ENCODE data around the gene VTCN1.

- TF ChIP-seq, protein P1, sequence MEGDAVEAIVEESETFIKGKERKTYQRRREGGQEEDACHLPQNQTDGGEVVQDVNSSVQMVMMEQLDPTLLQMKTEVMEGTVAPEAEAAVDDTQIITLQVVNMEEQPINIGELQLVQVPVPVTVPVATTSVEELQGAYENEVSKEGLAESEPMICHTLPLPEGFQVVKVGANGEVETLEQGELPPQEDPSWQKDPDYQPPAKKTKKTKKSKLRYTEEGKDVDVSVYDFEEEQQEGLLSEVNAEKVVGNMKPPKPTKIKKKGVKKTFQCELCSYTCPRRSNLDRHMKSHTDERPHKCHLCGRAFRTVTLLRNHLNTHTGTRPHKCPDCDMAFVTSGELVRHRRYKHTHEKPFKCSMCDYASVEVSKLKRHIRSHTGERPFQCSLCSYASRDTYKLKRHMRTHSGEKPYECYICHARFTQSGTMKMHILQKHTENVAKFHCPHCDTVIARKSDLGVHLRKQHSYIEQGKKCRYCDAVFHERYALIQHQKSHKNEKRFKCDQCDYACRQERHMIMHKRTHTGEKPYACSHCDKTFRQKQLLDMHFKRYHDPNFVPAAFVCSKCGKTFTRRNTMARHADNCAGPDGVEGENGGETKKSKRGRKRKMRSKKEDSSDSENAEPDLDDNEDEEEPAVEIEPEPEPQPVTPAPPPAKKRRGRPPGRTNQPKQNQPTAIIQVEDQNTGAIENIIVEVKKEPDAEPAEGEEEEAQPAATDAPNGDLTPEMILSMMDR (IDR thresholded peaks at IDR 0.05 in 2 of 3, conservative IDR thresholded peaks at IDR 0.05 in 1 of 3; ENCODE audit: borderline replicate concordance in 1 of 3, insufficient read depth in 1 of 3, low read depth in 2 of 3, low read length in 2 of 3): no peak
- no peak for TF ChIP-seq CEBPB (IDR thresholded peaks at IDR 0.05; ENCODE audit: low read depth)
- TF ChIP-seq EZH2 (IDR thresholded peaks at IDR 0.05): no peak
- no peak for TF ChIP-seq POLR2A (IDR thresholded peaks at IDR 0.05; ENCODE audit: borderline replicate concordance, extremely low read depth, insufficient read depth, insufficient read length)
- no peak for TF ChIP-seq MAX (IDR thresholded peaks at IDR 0.05)
- TF ChIP-seq, protein P2, sequence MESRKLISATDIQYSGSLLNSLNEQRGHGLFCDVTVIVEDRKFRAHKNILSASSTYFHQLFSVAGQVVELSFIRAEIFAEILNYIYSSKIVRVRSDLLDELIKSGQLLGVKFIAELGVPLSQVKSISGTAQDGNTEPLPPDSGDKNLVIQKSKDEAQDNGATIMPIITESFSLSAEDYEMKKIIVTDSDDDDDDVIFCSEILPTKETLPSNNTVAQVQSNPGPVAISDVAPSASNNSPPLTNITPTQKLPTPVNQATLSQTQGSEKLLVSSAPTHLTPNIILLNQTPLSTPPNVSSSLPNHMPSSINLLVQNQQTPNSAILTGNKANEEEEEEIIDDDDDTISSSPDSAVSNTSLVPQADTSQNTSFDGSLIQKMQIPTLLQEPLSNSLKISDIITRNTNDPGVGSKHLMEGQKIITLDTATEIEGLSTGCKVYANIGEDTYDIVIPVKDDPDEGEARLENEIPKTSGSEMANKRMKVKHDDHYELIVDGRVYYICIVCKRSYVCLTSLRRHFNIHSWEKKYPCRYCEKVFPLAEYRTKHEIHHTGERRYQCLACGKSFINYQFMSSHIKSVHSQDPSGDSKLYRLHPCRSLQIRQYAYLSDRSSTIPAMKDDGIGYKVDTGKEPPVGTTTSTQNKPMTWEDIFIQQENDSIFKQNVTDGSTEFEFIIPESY (IDR thresholded peaks at IDR 0.05; ENCODE audit: extremely low read depth, insufficient replicate concordance, low read length): no peak
- no peak for TF ChIP-seq ELF1 (IDR thresholded peaks at IDR 0.05; ENCODE audit: borderline replicate concordance, low read depth)
- TF ChIP-seq, protein P3, sequence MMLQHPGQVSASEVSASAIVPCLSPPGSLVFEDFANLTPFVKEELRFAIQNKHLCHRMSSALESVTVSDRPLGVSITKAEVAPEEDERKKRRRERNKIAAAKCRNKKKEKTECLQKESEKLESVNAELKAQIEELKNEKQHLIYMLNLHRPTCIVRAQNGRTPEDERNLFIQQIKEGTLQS (IDR thresholded peaks at IDR 0.05): no peak
- TF ChIP-seq YY1 (IDR thresholded peaks at IDR 0.05; ENCODE audit: extremely low read depth, insufficient replicate concordance, low read depth, low read length): no peak
- TF ChIP-seq, protein P4, sequence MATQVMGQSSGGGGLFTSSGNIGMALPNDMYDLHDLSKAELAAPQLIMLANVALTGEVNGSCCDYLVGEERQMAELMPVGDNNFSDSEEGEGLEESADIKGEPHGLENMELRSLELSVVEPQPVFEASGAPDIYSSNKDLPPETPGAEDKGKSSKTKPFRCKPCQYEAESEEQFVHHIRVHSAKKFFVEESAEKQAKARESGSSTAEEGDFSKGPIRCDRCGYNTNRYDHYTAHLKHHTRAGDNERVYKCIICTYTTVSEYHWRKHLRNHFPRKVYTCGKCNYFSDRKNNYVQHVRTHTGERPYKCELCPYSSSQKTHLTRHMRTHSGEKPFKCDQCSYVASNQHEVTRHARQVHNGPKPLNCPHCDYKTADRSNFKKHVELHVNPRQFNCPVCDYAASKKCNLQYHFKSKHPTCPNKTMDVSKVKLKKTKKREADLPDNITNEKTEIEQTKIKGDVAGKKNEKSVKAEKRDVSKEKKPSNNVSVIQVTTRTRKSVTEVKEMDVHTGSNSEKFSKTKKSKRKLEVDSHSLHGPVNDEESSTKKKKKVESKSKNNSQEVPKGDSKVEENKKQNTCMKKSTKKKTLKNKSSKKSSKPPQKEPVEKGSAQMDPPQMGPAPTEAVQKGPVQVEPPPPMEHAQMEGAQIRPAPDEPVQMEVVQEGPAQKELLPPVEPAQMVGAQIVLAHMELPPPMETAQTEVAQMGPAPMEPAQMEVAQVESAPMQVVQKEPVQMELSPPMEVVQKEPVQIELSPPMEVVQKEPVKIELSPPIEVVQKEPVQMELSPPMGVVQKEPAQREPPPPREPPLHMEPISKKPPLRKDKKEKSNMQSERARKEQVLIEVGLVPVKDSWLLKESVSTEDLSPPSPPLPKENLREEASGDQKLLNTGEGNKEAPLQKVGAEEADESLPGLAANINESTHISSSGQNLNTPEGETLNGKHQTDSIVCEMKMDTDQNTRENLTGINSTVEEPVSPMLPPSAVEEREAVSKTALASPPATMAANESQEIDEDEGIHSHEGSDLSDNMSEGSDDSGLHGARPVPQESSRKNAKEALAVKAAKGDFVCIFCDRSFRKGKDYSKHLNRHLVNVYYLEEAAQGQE (IDR thresholded peaks at IDR 0.05; ENCODE audit: low read depth): no peak
- TF ChIP-seq ZFX (IDR thresholded peaks at IDR 0.05): no peak
- no peak for TF ChIP-seq POLR2AphosphoS5 (IDR thresholded peaks at IDR 0.05; ENCODE audit: low read depth, low read length)
- no peak for TF ChIP-seq RAD21 (IDR thresholded peaks at IDR 0.05; ENCODE audit: low read depth)
Observed at GRCh38 chr1:117215019-117215418, 4.3 kb upstream of the VTCN1 start.
